Hematopoietic multipotent progenitor cell (in vitro differentiated cells): ENCODE data around the gene CDRT15L2. TPM values are rescaled to one million over a fixed set of nuclear protein-coding genes. Genes with fewer than 3 reads are reported as not detected.
A peak's percentile ranks its signal among the peaks of the same experiment; 100 is the strongest.
"Not testable (repeated sequence)": the region's sequence is repeated elsewhere in the genome, so short reads cannot be mapped to it uniquely, and the experiment has no call there.

ENCODE experiments used
- DNase-seq, 3 donors: peaks; one replicate each; pipeline ENCODE4 v3.0.0-alpha.2; 2011 to 2015; ENCODE audit warnings: low read depth in 2 of 3, low spot score in 2 of 3
- small RNA-seq: library from RNA; depleted of rRNA; stranded (forward); fragments of <200 nt; gene quantifications from one replicate; pipeline ENCODE3, GENCODE V24; 2012
- total RNA-seq: library from RNA; depleted of rRNA; stranded (reverse); fragments of >200 nt; gene quantifications from one replicate; pipeline ENCODE4 v1.2.3, GENCODE V29; 2012

The CDRT15L2 gene
- total RNA-seq, 1 donor: not detected

DNA sequence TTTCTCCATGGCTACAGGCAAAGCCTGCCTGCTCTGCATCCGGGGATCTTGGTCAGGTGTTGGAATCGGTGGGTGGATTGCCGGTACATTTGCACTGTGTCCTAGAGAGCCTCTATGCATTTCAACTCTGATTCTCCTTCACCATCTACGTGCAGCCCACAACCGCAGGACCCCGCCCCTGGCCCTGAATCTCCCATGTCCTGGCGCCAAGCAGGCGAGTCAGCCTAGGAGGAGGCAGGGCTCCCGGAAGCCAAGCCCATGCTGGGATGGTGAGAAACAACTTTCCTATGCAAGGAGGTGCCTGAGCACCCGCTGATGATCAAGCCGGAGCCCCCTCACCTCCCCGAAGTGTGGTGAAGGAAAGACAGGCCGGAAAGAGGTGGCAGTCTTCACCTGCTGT lies 7.9 kb upstream of the CDRT15L2 start:
- not testable (repeated sequence) for DNase-seq

DNA sequence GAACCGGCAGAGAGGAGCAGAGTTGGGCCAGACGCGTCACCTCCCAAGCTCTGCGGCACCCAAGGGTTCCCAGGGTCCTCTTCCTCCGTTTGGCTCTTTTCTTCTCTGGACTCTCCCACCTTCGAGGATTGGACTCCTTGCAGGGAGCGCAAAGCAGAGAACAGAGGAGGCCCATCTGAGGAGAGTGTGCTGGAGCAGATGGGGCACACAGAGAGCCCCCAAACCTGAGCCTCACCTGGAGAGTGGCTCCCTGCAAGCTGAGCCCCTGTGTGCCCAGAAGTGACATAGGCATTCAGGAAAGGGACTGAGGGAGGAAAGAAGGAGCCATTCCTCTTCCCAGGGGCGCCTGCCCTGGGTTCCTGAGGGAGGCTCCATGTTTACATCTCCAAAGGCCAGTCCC lies 6.3 kb upstream of the CDRT15L2 start:
- not testable (repeated sequence) for DNase-seq

DNA sequence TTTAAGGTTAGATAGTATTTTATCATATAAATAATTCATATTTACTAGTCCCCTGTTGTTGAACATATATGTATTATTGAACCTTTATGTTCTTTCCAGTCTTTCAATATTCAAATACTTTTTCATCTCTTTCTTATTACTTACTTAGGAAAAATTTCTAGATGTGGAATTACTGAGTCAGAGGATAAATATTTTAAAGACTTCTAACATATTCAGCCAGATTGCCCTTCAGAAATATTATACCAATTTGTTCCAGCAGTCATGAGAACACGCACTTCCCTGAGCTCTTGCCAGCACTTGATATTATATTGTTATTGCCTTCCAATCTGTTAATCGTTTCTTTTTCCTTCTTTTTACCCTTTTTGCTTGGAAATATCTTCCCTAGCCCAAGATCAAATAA lies 4.5 kb upstream of the CDRT15L2 start:
- not testable (repeated sequence) for DNase-seq

DNA sequence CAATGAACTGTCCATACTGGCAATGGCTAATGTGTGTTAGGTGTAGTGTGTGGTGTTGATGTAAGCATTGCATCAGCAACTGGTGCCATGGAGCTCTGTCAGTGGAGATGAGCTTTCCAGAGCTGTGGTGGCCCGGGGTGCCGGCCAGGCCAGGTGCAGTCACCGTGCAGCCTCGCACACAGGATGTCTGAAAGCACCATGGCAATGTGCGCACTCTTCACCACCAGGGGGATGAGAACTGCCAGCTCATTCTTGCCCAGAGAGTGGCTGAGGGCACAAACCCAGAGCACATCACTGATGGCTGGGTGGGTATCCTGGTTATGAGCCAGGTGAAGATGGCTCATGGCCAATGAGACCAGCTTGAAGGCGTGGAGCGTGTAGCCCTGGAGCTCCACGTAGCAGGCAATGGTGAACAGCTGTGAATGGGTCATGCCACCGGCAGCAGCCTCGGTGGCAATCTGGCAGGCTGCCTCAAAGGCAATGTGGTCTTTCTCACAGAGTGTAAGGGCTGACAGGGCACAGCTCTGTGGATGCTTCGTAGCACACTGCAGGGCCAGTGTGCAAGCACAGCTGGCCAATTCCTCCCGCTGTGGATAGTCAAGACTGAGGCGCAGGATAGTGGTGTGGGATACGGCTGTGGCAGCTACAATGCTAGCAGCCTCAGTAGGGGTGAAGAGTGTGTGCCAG lies 4.5 kb downstream of the CDRT15L2 start:
- not testable (repeated sequence) for DNase-seq

- peak in 2 of 3 donors; percentile 3 to 7 for DNase-seq
Measured at GRCh38 chr17:20588744-20589453, 9.4 kb downstream of the CDRT15L2 start.

- DNase-seq: not testable (repeated sequence)
Measured at GRCh38 chr17:20589454-20589810, 9.9 kb downstream of the CDRT15L2 start.

- DNase-seq: not testable (repeated sequence)
Measured at GRCh38 chr17:20591040-20591439, 11.5 kb downstream of the CDRT15L2 start.

DNA sequence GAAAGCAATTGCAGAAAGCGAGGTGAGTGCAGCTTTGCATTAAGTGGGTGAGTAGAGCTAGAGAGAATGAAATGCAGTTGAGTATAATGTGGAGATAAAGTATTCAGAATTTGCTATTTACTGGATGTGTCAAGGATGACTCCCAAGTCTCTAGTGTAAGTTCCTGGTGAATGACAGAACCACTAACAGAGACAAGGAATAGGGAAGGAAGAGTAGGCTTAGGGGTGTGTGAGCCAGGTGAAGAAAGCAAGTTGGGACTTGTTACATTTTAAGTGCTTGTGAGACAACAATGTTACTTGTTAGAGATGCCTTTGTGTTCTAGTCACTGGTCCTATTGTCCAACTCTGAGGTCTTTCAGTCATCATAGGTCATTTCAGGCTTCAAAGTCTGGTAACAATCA lies 26.0 kb downstream of the CDRT15L2 start:
- DNase-seq: not testable (repeated sequence)

DNA sequence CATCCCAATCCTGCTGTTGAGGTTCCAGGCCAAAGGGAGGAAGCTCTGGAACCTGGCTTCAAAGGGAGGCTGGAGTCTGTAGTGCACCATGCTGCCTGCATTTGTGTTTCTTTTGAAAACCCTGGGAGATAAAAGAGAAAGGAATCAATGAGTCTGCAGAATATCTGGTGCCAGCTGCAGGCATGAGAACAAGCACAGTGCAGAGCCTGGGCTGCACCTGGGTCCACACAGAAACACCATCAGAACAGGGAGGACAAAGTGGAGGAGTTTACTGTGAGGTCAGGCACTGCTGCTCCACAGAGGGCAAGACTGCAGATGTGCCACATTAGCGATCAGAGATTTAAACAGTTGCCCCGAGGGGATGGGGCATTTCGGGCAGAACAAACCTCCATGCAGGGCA lies 30.0 kb downstream of the CDRT15L2 start:
- DNase-seq: not testable (repeated sequence)

DNA sequence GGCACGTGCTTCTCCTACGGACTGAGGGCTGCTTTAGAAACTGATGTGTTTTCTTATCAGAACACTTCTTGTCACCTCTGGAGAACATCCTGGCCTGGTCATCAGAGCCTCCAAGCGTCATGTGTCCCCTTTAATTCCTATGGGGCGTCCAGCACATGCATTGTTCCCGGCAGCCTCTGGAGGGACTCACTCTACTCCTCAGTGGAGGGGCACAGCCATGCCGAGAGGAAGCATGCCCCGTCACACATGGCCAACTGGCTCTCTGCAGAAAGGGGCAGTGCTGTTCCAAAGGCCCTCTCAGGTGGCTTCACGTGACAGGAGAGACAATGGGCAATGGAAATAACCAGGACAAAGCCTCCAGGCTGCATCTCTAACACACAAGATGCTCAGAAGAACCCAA lies 31.8 kb downstream of the CDRT15L2 start:
- DNase-seq: no peak

DNA sequence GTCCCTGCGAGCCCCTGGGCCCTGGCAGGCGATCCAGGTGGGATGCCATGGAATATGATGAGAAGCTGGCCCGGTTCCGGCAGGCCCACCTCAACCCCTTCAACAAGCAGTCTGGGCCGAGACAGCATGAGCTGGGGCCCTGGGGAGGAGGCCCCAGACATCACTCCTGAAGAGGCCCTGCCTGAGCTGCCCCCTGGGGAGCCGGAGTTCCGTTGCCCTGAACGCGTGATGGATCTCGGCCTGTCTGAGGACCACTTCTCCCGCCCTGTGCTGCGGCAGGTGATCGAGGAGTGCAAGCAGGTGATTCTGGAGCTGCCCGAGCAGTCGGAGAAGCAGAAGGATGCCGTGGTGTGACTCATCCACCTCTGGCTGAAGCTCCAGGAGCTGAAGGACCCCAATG lies 33.1 kb downstream of the CDRT15L2 start:
- no peak for DNase-seq

GRCh38 chr17:20613248-20613647 lies 33.7 kb downstream of the CDRT15L2 start:
- no peak for DNase-seq

DNA sequence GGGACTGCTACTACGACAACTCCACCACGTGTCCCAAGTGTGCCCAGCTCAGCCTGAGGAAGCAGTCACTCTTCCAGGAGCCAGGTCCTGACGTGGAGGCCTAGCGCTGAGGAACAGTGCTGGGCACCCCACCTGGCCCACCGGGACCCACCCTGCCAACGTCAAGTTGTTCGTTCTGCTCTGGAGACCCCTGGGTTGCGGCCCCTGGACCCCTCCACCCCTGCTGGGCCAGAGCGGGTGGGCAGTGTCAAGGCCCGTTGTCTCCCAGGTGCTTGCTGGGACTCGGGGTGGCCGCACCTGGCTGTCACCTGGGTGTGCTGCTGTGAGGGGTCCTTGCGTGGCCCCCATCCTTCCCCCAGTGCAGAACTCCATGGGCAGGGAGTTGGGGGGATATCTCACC lies 34.4 kb downstream of the CDRT15L2 start:
- no peak for DNase-seq

DNA sequence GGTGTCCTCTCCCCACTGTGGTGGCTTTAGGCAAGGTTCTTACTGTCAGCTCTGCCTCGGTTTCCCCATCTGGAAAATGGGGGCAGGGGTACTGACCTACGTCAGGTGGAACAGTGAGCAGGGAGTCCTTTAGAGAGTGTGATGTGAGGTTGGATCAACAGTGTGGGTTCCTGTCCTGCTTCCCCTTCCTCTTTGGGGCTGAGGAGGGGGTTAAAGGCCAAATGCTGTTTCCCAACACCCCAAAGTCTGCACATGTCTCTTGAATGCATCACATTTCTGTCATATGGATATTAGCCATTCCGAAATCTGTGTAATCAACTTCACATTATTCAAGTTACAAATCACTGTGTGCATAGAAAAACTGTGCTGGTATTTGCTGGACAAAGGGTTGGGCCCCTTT lies 35.9 kb downstream of the CDRT15L2 start:
- DNase-seq: not testable (repeated sequence)

Small RNA genes lying within 50 kb of the gene (small RNA-seq; reads per million reads assigned to genes)
- gene AC015818.1 (not detected), gene AC087499.1 (not detected), gene AC087499.3 (not detected)

Other genes with a start within 250 kb of the CDRT15L2 start
- under 0.01 TPM for gene LGALS9B, start 112.2 kb upstream of the CDRT15L2 start, total RNA-seq